OCI-M1 (cell line): ENCODE measurements around the gene ZRSR2.
"Not testable (repeated sequence)": the region's sequence is repeated elsewhere in the genome, so short reads cannot be mapped to it uniquely, and the experiment has no call there.

Experiments used
- DNase-seq: peaks from one replicate; lab custom pipeline; 2025; lab: John Stamatoyannopoulos, UW

The ZRSR2 gene, protein sequence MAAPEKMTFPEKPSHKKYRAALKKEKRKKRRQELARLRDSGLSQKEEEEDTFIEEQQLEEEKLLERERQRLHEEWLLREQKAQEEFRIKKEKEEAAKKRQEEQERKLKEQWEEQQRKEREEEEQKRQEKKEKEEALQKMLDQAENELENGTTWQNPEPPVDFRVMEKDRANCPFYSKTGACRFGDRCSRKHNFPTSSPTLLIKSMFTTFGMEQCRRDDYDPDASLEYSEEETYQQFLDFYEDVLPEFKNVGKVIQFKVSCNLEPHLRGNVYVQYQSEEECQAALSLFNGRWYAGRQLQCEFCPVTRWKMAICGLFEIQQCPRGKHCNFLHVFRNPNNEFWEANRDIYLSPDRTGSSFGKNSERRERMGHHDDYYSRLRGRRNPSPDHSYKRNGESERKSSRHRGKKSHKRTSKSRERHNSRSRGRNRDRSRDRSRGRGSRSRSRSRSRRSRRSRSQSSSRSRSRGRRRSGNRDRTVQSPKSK

GRCh38 chrX:15789979-15790768 is at the start of gene ZRSR2:
Gene ZRSR2 (plus strand): TSS chrX:15790484. CDS start chrX:15790496, 12 bp downstream.
- peak; percentile 85 for DNase-seq

GRCh38 chrX:15744181-15744867 is 46.0 kb upstream of the ZRSR2 start:
- DNase-seq, result no peak

DNA sequence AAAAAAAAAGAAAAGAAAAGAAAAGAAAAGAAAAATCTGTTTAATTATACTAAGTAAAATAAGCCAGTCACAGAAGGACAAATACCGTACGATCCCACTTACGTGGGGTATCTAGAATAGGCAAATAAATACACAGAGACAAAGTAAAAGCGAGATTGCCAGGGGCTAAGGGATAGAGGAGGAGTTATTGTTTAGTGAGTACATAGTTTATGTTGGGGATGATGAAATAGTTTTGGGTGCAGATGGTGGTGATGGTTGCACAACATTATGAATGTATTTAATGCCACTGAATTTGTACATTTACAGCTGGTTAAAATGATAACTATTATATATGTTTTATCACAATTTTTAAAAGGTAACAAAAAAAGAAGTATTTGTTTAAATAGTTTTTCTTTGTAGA is 45.1 kb upstream of the ZRSR2 start:
- peak; percentile 26 for DNase-seq

- DNase-seq, result not testable (repeated sequence)
Measured at GRCh38 chrX:15746651-15747050, 43.6 kb upstream of the ZRSR2 start.

DNA sequence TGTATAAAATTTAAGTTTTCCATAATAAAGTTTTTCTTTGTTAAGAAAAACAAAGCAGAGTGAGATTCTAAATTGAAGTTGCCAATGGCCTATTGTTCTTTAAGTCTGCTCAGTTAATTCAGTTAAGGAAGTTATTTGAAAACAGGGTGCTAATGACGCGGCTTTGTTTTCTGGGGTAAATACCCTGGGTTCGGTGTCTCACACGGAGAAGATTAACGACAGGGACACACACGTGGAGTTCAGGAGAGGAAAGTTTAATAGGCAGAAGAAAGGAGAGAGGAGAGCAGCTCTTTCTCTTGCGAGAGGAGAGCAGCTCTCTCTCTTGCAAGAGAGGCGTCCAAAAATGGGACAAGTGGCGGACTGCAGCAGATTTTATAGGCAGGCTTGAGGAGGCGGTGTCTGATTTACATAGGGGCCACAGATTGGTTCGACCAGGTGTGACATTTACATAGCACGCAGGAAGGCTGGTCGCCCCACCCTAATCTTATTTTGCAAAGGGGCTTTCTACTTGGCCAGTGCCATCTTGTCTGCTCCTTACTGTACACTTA is 42.6 kb upstream of the ZRSR2 start:
- no peak for DNase-seq

DNA sequence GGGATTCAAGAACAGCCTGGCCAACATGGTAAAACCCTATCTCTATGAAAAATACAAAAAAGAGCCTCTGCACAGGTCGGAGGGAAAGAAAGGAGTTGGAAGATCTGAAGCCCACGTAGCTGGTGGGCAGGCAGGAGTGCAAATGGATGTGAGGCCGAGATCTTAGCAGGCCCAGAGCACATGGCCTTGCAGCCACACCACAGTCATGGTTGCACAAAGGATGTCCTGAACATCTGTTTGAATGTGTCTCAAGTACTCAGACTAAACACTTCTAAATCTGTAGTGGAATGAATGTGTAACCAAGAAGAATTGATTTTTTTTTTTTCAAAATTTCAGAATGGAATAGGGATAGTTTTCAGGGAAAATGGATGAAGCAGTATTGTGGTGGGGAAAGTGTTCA is 41.4 kb upstream of the ZRSR2 start:
- DNase-seq, result no peak

- DNase-seq, result no peak
Measured at GRCh38 chrX:15749642-15750610, 40.4 kb upstream of the ZRSR2 start.

DNA sequence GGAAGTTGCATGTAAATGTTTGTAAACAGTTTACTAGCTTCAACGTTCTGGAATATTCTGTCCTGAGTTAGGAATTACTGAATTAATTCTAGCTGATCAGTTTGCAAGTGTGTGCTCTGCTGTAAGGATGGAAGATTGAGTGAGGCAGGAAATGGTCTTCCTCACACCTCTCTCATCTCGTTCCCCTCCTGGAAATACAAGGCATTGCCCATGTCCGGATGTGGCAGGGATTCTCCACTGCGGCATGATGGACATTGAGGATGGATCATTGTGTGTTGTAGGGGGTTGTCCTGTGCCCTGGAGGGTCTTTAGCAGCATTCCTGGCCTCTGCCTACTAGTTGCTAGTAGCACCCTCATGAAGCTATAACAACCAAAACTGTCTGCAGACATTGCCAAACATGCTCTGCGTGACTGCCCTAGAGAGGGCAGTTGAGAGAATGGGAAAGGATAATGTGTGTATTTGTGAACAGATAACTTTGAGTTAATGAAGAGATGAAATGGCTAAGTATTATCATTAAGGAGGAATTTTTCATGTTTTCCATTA is 39.6 kb upstream of the ZRSR2 start:
- DNase-seq, result no peak

GRCh38 chrX:15751155-15751819 is 39.0 kb upstream of the ZRSR2 start:
- DNase-seq, result no peak

DNA sequence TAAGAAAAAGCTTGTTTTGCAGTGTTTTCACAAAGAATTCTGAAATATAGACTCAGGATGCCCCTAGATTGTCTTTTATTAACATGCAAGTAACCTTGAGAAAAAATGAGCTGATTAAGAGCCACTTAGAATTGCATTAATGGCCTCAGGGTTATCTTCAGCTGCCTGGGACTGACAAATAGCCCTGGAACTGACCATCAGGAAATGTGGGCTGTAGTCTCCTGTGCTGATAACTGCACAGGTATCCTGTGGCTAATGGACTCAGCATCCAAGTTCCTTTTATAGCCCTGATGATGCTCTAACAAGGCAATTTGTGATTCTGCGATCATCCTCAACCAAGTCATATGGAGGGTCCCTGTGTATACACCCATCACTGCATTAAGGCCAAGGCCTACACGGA is 35.2 kb upstream of the ZRSR2 start:
- no peak for DNase-seq

- no peak for DNase-seq
Measured at GRCh38 chrX:15758140-15758539, 32.1 kb upstream of the ZRSR2 start.

GRCh38 chrX:15759886-15760285 is 30.4 kb upstream of the ZRSR2 start:
- DNase-seq, result not testable (repeated sequence)

DNA sequence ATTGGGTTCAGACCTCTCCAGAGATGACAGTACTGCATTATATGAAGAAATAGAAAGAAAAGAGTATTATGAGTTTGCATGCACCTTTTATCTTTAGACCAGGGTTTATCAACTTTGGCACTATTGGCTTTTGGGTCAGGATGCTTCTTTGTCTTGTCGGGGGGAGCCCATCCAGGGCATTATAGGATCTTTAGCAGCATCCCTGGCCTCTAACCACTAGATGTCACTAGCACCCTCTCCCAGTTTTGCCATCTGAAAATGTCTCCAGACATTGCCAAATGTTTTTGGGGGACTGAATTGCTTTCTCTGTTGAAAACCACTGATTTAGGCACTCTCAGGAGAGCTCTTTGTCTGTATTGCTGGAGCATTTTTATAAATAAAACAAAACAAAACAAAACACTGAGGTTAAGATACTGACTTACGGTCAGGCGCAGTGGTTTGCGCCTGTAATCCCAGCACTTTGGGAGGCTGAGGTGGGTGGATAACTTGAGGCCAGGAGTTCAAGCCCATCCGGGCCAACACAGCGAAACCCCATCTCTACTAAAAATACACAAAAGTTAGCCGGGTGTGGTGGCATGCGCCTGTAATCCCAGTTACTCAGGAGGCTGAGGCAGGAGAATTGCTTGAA is 28.6 kb upstream of the ZRSR2 start:
- peak; percentile 47 for DNase-seq

GRCh38 chrX:15769300-15769954 is 20.9 kb upstream of the ZRSR2 start:
- no peak for DNase-seq

DNA sequence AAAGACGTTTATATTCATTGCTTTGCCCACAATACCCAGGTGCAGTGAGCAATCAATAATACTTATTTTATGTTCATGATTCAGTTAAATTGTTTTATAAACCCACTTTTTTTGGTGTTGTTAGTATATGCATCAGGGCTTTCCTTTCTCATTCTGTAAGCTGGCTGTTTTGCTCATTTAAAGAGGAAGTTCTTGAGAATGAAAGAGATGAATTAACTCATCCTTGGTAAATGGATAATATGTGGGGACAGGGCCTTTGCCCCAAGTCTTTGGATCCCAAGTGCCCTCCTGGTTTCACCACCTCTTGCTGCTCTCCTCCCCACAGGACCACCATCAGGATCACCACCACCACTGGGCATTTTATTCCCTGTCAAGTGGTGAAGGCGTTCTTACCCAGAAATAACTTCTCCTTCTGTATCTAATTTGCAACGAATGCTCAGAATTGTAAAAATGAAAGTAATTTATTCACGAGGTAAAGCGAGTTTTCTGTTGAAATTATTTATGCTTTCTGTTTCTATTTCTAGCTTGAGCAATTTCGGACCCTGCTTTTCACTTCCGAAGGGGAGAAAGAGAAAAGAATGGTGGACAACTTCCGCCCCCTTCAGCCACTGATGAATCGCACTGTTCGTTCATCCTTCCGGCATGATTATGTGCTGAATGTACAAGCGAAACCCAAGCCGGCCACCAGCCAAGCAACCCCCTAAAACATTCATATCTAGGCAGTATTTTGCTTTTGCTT is 8.2 kb upstream of the ZRSR2 start:
- peak; percentile 78 for DNase-seq

- no peak for DNase-seq
Measured at GRCh38 chrX:15785176-15785750, 5.0 kb upstream of the ZRSR2 start.

- no peak for DNase-seq
Measured at GRCh38 chrX:15786915-15787314, 3.4 kb upstream of the ZRSR2 start.

DNA sequence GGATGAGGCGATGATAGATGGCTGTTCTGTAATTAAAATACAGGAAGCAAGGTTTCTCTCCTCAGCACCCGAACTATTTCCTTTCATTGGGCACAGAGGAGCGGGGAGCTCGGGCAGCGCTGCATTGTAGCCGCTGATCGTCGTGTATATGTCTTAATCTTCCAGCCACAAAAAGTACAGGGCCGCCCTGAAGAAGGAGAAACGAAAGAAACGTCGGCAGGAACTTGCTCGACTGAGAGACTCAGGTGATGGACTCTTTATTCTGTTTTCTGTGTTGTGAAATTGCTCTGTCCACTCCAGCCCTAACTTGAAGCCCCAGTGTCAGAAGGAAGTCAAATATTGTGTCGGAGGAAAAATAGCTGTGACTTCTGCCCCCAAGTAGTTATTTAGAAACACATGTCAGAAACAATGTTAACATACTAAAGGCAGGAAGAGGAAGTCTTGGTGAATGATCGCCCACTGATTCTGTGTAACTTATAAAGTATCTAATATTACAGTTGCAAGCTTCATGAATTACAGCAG is 546 bp downstream of the ZRSR2 start:
- peak; percentile 59 for DNase-seq
